Muscle layer of colon (tissue), 2 donors: ENCODE measurements around the gene PCDHGA11.

ENCODE experiments used
- H3K27ac ChIP-seq: one replicate; pipeline ENCODE4 v1.7.0; 2013; ENCODE audit warnings: low read depth, mild to moderate bottlenecking, low read length, moderate library complexity
- H3K27me3 ChIP-seq, 2 donors: one replicate each; pipeline ENCODE4 v1.7.0; 2013; ENCODE audit warnings: low read length in 2 of 2, mild to moderate bottlenecking in 2 of 2; ENCODE audit not compliant: insufficient read depth in 2 of 2, control insufficient read depth in 1 of 2
- H3K36me3 ChIP-seq: one replicate; pipeline ENCODE4 v1.7.0; 2013; ENCODE audit warnings: mild to moderate bottlenecking, low read length; ENCODE audit not compliant: insufficient read depth
- H3K4me1 ChIP-seq: one replicate; pipeline ENCODE4 v1.7.0; 2013; ENCODE audit warnings: mild to moderate bottlenecking, low read length; ENCODE audit not compliant: insufficient read depth
- H3K4me3 ChIP-seq, 2 donors: one replicate each; pipeline ENCODE4 v1.7.0; 2013; ENCODE audit warnings: low read length in 2 of 2, low read depth in 1 of 2, mild to moderate bottlenecking in 1 of 2, moderate library complexity in 1 of 2
- H3K9ac ChIP-seq: one replicate; pipeline ENCODE4 v1.7.0; 2013; ENCODE audit warnings: low read length
- H3K9me3 ChIP-seq: one replicate; pipeline ENCODE4 v1.7.0; 2013; ENCODE audit warnings: mild to moderate bottlenecking, low read length
- donor health status: abdominal sarcoma.
- donor health status: Adenocarcinoma of cecum.

Gene PCDHGA11

DNA sequence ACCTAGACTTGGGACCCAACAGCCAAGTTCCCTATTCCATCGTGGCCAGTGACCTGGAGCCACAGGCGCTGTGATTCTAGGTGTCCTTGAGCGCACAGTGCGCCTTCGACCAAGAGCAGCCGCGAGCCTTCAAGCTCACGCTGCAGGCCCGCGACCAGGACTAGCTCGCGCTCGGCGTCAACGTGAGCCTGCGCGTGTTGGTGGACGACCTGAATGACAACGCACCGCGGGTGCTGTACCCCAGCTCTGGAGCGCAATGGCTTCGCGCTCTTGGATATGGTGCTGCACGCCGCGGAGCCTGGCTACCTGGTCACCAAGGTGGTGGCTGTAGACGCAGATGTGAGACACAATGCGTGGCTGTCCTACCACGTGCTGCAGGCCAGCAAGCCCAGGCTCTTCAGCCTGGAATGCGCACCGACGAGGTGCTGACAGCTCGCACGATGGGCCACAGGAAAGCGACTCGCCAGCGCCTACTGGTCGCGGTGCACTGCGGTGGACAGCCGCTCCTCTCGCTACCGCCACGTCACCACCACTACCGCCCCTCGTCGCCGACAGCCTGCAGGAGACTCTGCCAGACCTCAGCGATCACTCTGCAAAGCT, 20.8 kb downstream of the PCDHGA11 start:
- H3K27me3 ChIP-seq: no peaks in the 10 kb centered on the region
- H3K4me3 ChIP-seq: no peak overlapping the region
- H3K36me3 ChIP-seq: no peaks in the 10 kb centered on the region
- H3K9ac ChIP-seq: no peak overlapping the region
- peaks cover 18% of the 10 kb centered on the region for H3K9me3 ChIP-seq
- H3K4me1 ChIP-seq: no peaks in the 10 kb centered on the region
- no peak overlapping the region for H3K27ac ChIP-seq

DNA sequence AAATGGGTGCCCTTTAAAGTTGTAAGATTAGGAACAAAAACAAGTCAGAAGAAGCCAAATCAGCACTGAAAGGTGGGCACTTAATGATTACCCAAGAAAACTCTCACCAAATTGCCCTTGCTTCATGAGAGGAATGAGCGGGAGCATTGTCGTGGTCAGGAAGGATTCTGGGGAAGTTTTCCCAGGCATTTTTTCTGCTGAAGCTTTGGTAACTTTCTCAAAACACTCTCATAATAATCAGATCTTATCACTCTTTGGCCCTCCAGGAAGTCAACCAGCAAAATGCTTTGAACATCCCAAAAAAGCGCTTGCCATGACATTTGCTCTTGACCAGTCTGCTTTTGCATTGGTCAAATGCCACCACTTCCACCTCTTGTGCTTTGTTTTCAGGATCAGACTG, 44.5 kb downstream of the PCDHGA11 start:
- no peaks in the 10 kb centered on the region for H3K27me3 ChIP-seq

More for the DNA sequence above, 44.5 kb downstream of the PCDHGA11 start:
- Histone ChIP-seq H3K9ac (no peak overlapping the region), H3K36me3 (no peaks in the 10 kb centered on the region), H3K4me3 (no peak overlapping the region), H3K27ac (no peak overlapping the region), H3K9me3 (no peaks in the 10 kb centered on the region), H3K4me1 (no peaks in the 10 kb centered on the region)
